Activated naive CD4-positive, alpha-beta T cell (primary cell): ENCODE results near the gene CDKN3.
"Not testable (repeated sequence)": the region's sequence is repeated elsewhere in the genome, so short reads cannot be mapped to it uniquely, and the experiment has no call there.

Experiments used
- DNase-seq, 4 experiments: peaks; one replicate each; lab custom pipeline; 2025; lab: John Stamatoyannopoulos, UW

Gene CDKN3

GRCh38 chr14:54456820-54457608, 60.2 kb downstream of the CDKN3 start:
- DNase-seq, result not testable (repeated sequence)

GRCh38 chr14:54457609-54457996, 60.8 kb downstream of the CDKN3 start:
- DNase-seq, result no peak

GRCh38 chr14:54458536-54458935, 61.7 kb downstream of the CDKN3 start:
- DNase-seq, result not testable (repeated sequence)

GRCh38 chr14:54459106-54459505, 62.3 kb downstream of the CDKN3 start:
- DNase-seq, result no peak

- no peak for DNase-seq
Measured at GRCh38 chr14:54462048-54462447, 65.2 kb downstream of the CDKN3 start.

- DNase-seq, result no peak
Measured at GRCh38 chr14:54465654-54466053, 68.8 kb downstream of the CDKN3 start.

- no peak for DNase-seq
Measured at GRCh38 chr14:54467280-54467679, 70.5 kb downstream of the CDKN3 start.
